ENCODE data around the gene KLHL25.

Gene KLHL25

DNA sequence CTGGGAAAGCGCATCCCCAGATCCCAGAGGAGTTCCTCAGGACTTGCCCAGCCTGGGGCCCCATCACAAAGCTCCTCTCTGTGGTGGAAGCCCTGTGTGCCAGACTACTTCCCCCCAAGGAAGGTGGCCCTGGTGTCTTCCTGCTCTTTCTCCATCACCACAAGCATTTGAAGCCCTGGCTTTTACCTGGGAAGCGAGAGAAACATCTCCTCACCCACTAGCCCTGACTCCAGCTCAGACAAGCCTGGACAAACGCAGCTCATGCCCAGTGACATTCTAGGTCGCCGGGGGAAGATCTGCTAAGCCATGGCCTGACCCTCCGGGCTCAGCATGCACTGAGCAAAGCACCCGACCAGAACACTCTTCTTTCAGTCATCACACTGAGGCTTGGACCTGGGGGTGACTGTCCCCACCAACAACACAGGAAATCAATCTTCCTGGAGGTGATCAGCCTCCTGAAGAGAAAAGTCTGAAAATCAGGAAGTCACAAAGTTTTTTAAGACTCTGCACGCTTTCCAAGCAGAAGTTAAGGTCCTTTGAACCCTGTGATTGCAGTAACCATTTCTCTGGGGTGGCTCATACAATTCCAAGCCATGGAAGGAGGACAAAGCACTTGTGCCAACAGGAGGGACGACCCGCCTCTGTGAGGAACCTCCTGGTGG, 40.8 kb downstream of the KLHL25 start:
- H3K4me2 ChIP-seq (ENCODE audit: low read length) = no peak overlapping the region
- no peaks in the 10 kb centered on the region for H3K9me3 ChIP-seq (ENCODE audit: control insufficient read depth, insufficient read depth, low read length)
- H4K20me1 ChIP-seq (ENCODE audit: control insufficient read depth, insufficient read depth, low read depth, low read length) = no peaks in the 10 kb centered on the region
- no peak overlapping the region for H3K27ac ChIP-seq (ENCODE audit: low read depth, low read length)
- no peaks in the 10 kb centered on the region for H3K27me3 ChIP-seq (ENCODE audit: control insufficient read depth, low read length)
- 0 out of 2 replicates have a peak, but pooled peaks cover 5% of the 10 kb centered on the region for H3F3A ChIP-seq (ENCODE audit: control insufficient read depth, insufficient read depth)
- no peaks in the 10 kb centered on the region for H3K9me2 ChIP-seq (replicated peaks; ENCODE audit: control insufficient read depth, low read length)
- H3K36me3 ChIP-seq (ENCODE audit: control insufficient read depth, low read length) = peaks cover 6% of the 10 kb centered on the region
- no peak overlapping the region for H3K4me3 ChIP-seq (ENCODE audit: low read length)
- TF ChIP-seq CTCF (IDR thresholded peaks at IDR 0.05; ENCODE audit: low read depth, low read length, poor library complexity, severe bottlenecking) (no peak), EZH2phosphoT487 (IDR thresholded peaks at IDR 0.05; ENCODE audit: borderline replicate concordance, low read length) (no peak)
- no peaks in the 10 kb centered on the region for H3K4me1 ChIP-seq (ENCODE audit: control insufficient read depth, low read length)
- no peaks in the 10 kb centered on the region for H3K79me2 ChIP-seq (ENCODE audit: control insufficient read depth, low read length)

DNA sequence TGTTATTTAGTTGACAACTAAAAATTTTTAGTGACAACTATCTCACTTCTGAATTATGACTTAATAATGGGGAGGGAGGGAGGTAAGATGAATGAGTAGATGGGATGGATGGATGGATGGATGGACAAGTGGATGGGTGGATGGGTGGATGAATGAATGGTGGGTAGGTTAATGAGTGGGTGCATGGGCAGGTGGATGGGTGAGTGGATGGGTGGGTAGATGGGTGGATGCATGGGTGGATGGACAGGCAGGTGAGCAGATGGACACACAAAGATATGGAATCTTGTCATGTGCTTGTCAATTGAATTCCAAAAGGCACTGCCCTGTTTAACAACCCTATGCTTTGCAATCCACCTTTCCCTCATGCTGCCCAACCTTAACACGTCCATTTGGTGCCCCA, 41.5 kb downstream of the KLHL25 start:
- H3K27ac ChIP-seq (ENCODE audit: low read depth, low read length) = no peak overlapping the region
- no peaks in the 10 kb centered on the region for H3K9me3 ChIP-seq (ENCODE audit: control insufficient read depth, insufficient read depth, low read length)
- H3K4me1 ChIP-seq (ENCODE audit: control insufficient read depth, low read length) = no peaks in the 10 kb centered on the region
- H3F3A ChIP-seq (ENCODE audit: control insufficient read depth, insufficient read depth) = 0 out of 2 replicates have a peak, but pooled peaks cover 6% of the 10 kb centered on the region
- no peaks in the 10 kb centered on the region; the same call in 1 of the 2 replicates for H4K20me1 ChIP-seq (ENCODE audit: control insufficient read depth, insufficient read depth, low read depth, low read length)
- no peaks in the 10 kb centered on the region for H3K9me2 ChIP-seq (replicated peaks; ENCODE audit: control insufficient read depth, low read length)
- H3K36me3 ChIP-seq (ENCODE audit: control insufficient read depth, low read length) = peaks cover 10% of the 10 kb centered on the region
- no peaks in the 10 kb centered on the region for H3K79me2 ChIP-seq (ENCODE audit: control insufficient read depth, low read length)
- no peak overlapping the region for H3K4me3 ChIP-seq (ENCODE audit: low read length)
- H3K27me3 ChIP-seq (ENCODE audit: control insufficient read depth, low read length) = no peaks in the 10 kb centered on the region
- H3K4me2 ChIP-seq (ENCODE audit: low read length) = no peak overlapping the region
- TF ChIP-seq CTCF (IDR thresholded peaks at IDR 0.05; ENCODE audit: low read depth, low read length, poor library complexity, severe bottlenecking) = no peak
- TF ChIP-seq EZH2phosphoT487 (IDR thresholded peaks at IDR 0.05; ENCODE audit: borderline replicate concordance, low read length) = no peak

DNA sequence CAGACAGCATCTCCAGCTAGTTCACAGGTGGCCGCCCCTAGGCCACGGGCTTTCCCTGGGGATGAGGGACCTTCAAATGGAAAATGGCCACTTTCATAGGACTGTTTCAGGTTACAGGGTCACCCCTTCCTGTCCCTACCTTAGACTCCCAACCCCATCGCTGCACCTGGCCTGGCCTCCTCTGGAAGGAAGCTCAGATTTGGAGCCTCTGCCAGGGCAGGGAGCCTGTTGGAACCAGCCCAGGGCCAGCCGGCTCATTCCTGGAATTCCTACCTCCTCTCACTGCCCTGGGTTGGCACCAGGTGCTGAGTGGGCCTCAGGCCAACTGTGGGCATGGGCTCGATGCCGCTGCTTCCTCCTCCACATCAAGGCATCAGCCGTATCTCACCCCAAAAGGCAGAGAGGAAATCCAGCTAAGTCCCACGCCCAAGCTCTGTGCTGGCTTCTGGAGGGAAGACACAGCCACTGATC, 42.2 kb downstream of the KLHL25 start:
- no peak overlapping the region for H3K4me2 ChIP-seq (ENCODE audit: low read length)

More for the DNA sequence above, 42.2 kb downstream of the KLHL25 start:
- no peaks in the 10 kb centered on the region for H3K27me3 ChIP-seq (ENCODE audit: control insufficient read depth, low read length)
- no peak for TF ChIP-seq CTCF (IDR thresholded peaks at IDR 0.05; ENCODE audit: low read depth, low read length, poor library complexity, severe bottlenecking)
- no peak for TF ChIP-seq EZH2phosphoT487 (IDR thresholded peaks at IDR 0.05; ENCODE audit: borderline replicate concordance, low read length)
- no peaks in the 10 kb centered on the region; the same call in 1 of the 2 replicates for H4K20me1 ChIP-seq (ENCODE audit: control insufficient read depth, insufficient read depth, low read depth, low read length)
- H3K4me3 ChIP-seq (ENCODE audit: low read length) = no peak overlapping the region
- peaks cover 13% of the 10 kb centered on the region for H3K36me3 ChIP-seq (ENCODE audit: control insufficient read depth, low read length)
- no peaks in the 10 kb centered on the region for H3K9me3 ChIP-seq (ENCODE audit: control insufficient read depth, insufficient read depth, low read length)
- H3K79me2 ChIP-seq (ENCODE audit: control insufficient read depth, low read length) = no peaks in the 10 kb centered on the region
- 0 out of 2 replicates have a peak, but pooled peaks cover 6% of the 10 kb centered on the region for H3F3A ChIP-seq (ENCODE audit: control insufficient read depth, insufficient read depth)
- H3K9me2 ChIP-seq (replicated peaks; ENCODE audit: control insufficient read depth, low read length) = no peaks in the 10 kb centered on the region
- H3K4me1 ChIP-seq (ENCODE audit: control insufficient read depth, low read length) = no peaks in the 10 kb centered on the region
- H3K27ac ChIP-seq (ENCODE audit: low read depth, low read length) = no peak overlapping the region

Measured in DOHH2 (cell line).